K562 (cell line): ENCODE data around the gene PBX4. TPM values are rescaled to one million over a fixed set of nuclear protein-coding genes. Genes with fewer than 3 reads are reported as not detected.

ENCODE experiments used
- FOXP1 ChIP-seq: sonication (generic); formaldehyde crosslinking; IDR thresholded peaks from 2 replicates; pipeline ENCODE4 v1.8.0; 2022; ENCODE audit warnings: mild to moderate bottlenecking, missing genetic modification reagents
- MAFG ChIP-seq: fragments of 450-650 bp; conservative IDR thresholded peaks from 2 replicates; pipeline ENCODE4 v1.6.1; 2016; ENCODE audit warnings: missing genetic modification characterization, missing compliant biosample characterization
- PCBP1 ChIP-seq: fragments of 200-400 bp; formaldehyde crosslinking; IDR thresholded peaks from 2 replicates; pipeline ENCODE4 v1.6.1; 2018; ENCODE audit warnings: mild to moderate bottlenecking, low read depth, low read length; ENCODE audit not compliant: poor library complexity, severe bottlenecking
- RFX1 ChIP-seq: fragments of 450-650 bp; IDR thresholded peaks from 2 replicates; pipeline ENCODE4 v1.6.1; 2016; ENCODE audit warnings: mild to moderate bottlenecking, moderate library complexity
- SIX5 ChIP-seq, 2 experiments: IDR thresholded peaks; 2 replicates each; pipeline ENCODE4 v1.6.1; 2011; ENCODE audit warnings: low read length in 2 of 2, borderline replicate concordance in 1 of 2, low read depth in 1 of 2, mild to moderate bottlenecking in 1 of 2, moderate library complexity in 1 of 2; ENCODE audit not compliant: insufficient read depth in 1 of 2
- TEAD2 ChIP-seq: fragments of 450-650 bp; IDR thresholded peaks from 2 replicates; pipeline ENCODE4 v1.6.1; 2016; ENCODE audit warnings: missing genetic modification characterization, control low read depth, missing compliant biosample characterization
- WHSC1 ChIP-seq: IDR thresholded peaks from one replicate; pipeline ENCODE4 v1.6.1; 2012; ENCODE audit warnings: low read length, control low read depth, inconsistent platforms
- YBX1 ChIP-seq: fragments of 450-650 bp; IDR thresholded peaks from 2 replicates; pipeline ENCODE4 v1.7.1; 2016; ENCODE audit warnings: mild to moderate bottlenecking
- polyA plus RNA-seq, 8 experiments: library from polyadenylated mRNA; depleted of rRNA in 4 of 8; stranded (reverse) in 5 of 8; unstranded in 3 of 8; fragments of >200 nt; fragmentation: Nextera tagmentation in 2 of 8; fragmentation: Illumina TruSeq in 1 of 8; extraction: Ambion mirVana in 2 of 8; extraction: Trizol in 1 of 8; gene quantifications; 2 replicates each; pipeline versions ENCODE4 v1.2.1 to v1.2.3, GENCODE V29; 2011 to 2014; ENCODE audit warnings: inconsistent platforms in 1 of 8, missing spikeins in 1 of 8
- total RNA-seq, 7 experiments: library from RNA; depleted of rRNA in 6 of 7; stranded (reverse); fragments of >200 nt in 6 of 7; fragmentation: Illumina TruSeq in 2 of 7; extraction: Trizol in 2 of 7; gene quantifications; 2 replicates each; pipeline versions ENCODE4 v1.2.1 to v1.2.3, GENCODE V29; 2011 to 2021; ENCODE audit warnings: low replicate concordance in 1 of 7
- TF ChIP-seq, protein P1 (sequence below): conservative IDR thresholded peaks from 2 replicates; pipeline ENCODE4 v1.6.1; 2011; ENCODE audit warnings: low read depth, mild to moderate bottlenecking, low read length; ENCODE audit not compliant: control insufficient read depth
- TF ChIP-seq, protein P2 (sequence below): fragments of 450-650 bp; IDR thresholded peaks from 2 replicates; pipeline ENCODE4 v1.7.1; 2018; ENCODE audit warnings: mild to moderate bottlenecking, low read depth; ENCODE audit not compliant: partially characterized antibody

Gene PBX4
- total and polyA plus RNA-seq, 9 of the 15 experiments (the other 6 are each of a cell fraction or from before 2014, with no cell fraction given) = 0.11 to 3.8 (median 1.6) TPM; not detected in 1

DNA sequence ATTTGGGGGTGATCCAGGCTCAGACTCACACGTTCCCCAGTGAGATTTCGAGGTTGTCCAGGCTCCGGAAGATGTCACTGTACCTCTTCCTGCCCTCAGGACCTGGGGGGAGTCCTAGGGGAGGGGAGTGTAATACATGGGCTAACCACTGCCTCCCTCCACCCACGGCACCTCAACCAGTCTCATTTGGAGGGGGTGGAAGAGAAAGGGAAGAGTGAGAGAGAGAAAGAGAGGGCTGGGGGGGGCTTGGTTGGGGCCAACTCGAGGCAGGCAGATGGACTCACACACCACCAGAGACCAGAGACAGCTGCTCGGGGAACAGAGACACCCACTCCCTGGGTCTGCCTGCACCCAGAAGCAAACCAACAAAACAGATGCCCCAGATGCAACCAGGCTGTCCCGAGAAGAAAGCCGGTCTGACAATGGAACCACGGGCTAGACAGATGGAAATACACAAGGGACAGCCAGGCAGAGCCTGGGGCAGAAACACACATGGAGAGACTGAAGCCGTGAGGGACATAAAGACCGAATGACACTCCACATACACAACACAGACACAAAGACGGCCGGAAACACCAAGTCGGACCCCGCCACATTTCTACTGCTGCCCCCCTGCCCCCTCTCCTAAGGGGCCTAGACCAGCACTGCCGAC is 24.1 kb upstream of the PBX4 start (continued):
- TF ChIP-seq, protein P1, sequence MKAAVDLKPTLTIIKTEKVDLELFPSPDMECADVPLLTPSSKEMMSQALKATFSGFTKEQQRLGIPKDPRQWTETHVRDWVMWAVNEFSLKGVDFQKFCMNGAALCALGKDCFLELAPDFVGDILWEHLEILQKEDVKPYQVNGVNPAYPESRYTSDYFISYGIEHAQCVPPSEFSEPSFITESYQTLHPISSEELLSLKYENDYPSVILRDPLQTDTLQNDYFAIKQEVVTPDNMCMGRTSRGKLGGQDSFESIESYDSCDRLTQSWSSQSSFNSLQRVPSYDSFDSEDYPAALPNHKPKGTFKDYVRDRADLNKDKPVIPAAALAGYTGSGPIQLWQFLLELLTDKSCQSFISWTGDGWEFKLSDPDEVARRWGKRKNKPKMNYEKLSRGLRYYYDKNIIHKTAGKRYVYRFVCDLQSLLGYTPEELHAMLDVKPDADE = 0 out of 2 replicates have a peak, but pooled peaks have one; percentile 39
- TF ChIP-seq WHSC1 (no peak), PCBP1 (no peak), MAFG (tag) (no peak), SIX5 (IDR thresholded peaks at IDR 0.05; ENCODE audit: borderline replicate concordance in 1 of 2, insufficient read depth in 1 of 2, low read depth in 1 of 2, low read length in 2 of 2) (no peak), FOXP1 (CRISPR knock-in tag) (no peak), TEAD2 (no peak), RFX1 (no peak), YBX1 (no peak)
- TF ChIP-seq, protein P2, sequence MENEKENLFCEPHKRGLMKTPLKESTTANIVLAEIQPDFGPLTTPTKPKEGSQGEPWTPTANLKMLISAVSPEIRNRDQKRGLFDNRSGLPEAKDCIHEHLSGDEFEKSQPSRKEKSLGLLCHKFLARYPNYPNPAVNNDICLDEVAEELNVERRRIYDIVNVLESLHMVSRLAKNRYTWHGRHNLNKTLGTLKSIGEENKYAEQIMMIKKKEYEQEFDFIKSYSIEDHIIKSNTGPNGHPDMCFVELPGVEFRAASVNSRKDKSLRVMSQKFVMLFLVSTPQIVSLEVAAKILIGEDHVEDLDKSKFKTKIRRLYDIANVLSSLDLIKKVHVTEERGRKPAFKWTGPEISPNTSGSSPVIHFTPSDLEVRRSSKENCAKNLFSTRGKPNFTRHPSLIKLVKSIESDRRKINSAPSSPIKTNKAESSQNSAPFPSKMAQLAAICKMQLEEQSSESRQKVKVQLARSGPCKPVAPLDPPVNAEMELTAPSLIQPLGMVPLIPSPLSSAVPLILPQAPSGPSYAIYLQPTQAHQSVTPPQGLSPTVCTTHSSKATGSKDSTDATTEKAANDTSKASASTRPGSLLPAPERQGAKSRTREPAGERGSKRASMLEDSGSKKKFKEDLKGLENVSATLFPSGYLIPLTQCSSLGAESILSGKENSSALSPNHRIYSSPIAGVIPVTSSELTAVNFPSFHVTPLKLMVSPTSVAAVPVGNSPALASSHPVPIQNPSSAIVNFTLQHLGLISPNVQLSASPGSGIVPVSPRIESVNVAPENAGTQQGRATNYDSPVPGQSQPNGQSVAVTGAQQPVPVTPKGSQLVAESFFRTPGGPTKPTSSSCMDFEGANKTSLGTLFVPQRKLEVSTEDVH = no peak
- TF ChIP-seq, all 486 proteins: peak for 6
